GM10847 (cell line): ENCODE data around the gene ASTL.

Experiments
- POLR2A ChIP-seq: IDR thresholded peaks from 2 replicates; pipeline ENCODE4 v1.6.1; 2011; ENCODE audit not compliant: insufficient read length; ENCODE audit errors: extremely low read depth

ASTL gene

DNA sequence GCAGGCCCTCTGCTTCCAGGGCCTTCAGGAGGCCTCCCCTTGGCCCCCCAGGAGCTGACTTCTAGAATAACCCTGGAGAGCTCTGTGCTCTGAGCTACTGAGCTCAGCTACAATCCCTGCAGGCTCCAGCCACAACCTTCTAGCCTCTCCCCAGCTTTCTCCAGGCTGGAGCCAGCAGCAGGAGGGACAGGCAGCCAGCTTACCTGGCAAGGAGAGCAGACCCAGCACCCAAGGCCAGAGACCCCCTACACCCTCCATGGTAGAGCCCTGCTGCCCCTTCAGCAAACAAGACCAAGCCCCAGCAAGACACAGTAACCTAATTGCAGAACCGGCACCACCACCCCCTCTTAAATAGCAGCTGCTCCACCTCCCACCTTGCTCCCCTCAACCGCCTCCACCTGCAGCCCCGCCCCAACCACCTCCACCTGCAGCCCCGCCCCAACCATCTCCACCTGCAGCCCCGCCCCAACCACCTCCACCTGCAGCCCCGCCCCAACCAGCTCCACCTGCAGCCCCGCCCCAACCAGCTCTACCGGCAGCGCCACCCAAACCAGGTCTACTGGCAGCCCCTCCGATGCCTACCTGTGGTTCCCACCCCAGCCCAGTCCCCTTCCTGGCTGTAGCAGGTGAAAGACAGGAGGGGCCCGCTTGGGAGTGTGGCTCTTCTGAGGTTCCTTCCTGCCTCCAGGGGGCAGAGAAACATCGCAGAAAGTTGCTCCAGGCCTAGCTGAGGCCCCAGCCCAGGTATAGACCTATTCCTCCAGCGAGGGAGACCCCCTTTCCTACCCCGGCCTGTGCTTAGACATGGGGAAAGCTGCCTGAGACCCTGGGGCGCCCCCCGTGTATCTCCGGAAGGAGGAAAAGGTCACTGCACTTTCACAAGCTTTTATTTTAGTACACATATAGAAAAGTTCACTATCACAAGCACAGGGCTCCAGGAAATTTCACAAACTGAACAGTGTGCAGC lies at the start of gene ASTL:
ASTL (minus strand) TSS at position 324 of the 967 bp plus-strand sequence; CDS start at position 258, 66 bp downstream.
- no peak for TF ChIP-seq POLR2A

DNA sequence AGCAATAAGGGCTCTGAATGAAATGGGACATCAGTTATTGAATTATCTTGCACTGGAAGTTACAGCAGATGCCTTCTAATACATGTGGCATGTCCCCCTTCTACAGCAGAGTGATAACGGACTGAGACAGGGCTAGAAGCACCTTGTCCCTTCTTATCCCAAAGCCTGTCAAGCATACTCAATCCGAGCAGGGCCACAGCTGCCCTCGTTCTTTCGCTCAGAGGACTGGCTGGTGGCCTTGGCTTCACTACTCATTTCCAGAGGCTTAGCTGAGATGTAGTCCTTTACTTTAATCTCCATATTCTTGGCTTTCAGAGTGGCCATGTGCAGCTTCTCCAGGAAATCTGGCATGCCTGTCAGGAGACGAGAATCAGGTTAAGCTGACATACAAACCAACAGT lies 48.3 kb upstream of the ASTL start:
- TF ChIP-seq POLR2A = no peak

DNA sequence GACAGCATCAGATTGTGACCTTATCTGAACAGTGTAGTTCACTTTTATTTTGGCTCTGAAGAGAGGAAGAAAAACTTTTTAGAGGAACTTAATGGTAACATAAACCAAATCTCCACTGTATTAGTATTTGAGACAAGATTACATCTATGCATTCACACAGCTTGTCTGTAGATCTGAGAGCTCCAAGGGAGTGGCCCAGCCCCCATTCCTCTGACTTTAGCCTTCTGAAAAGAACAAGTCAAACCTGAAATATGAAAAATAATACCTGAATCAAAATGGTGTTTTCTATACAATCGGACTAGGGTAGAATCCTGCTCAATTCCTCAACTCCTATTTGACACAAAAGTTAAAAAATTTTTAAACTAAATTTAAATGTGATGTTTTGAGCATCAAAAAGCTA lies 47.2 kb upstream of the ASTL start:
- no peak for TF ChIP-seq POLR2A

GRCh38 chr2:96184989-96185388 lies 46.7 kb upstream of the ASTL start:
- no peak for TF ChIP-seq POLR2A

GRCh38 chr2:96184188-96184587 lies 45.9 kb upstream of the ASTL start:
- TF ChIP-seq POLR2A = no peak

DNA sequence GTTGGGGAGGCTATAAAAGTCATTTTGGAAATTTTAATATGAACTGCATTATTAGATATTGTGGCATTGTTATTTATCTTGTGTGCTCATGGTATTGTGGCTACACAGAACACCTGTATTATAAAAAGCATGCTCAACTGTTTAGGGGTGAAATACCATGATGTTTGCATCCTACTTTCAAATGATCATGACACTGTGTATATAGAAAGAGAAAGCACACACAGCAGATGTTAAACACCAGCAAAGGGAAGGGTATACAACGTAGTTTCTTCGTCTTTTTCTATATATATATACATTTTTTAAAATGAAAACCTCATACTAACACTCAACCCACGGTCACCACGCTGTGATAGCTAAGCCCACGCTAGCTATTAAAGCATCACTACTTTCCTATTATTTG lies 43.2 kb upstream of the ASTL start:
- no peak for TF ChIP-seq POLR2A

DNA sequence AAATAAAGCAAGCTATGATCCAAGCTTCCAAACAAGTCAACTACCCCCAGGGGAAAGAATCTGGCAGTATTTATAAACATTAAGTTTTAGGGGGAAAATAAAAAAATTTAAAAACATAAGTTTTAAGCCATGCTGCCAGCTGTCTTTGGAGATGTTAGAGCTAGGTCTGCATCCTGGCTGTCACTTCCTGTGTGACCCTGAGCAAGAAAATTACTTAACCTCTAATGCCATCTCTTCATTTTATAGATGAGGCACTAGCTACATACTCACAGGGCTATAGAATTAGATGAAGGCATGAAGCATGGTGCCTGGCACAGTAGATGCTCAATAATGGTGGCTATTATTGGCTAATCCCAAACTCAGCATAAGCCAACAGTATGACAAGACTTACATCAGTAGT lies 42.2 kb upstream of the ASTL start:
- no peak for TF ChIP-seq POLR2A

DNA sequence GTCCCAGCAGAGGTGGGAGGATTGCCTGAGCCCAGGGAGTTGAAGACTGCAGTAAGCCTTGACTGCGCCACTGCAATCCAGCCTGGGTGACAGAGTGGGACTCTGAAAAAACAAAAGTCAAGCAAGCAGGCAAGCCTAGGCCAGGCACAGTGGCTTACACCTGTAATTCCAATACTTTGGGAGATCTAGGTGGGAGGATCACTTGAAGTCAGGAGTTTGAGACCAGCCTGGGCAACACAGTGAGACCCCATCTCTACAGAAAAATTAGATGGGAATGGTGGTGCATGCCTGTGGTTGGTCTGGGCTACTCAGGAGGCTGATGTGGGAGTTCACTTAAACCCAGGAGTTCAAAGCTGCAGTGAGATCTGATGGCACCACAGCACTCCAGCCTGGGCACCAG lies 41.7 kb upstream of the ASTL start:
- TF ChIP-seq POLR2A = no peak

- TF ChIP-seq POLR2A = no peak
Measured at GRCh38 chr2:96176661-96177060, 38.4 kb upstream of the ASTL start.

GRCh38 chr2:96175951-96176350 lies 37.6 kb upstream of the ASTL start:
- TF ChIP-seq POLR2A = no peak

DNA sequence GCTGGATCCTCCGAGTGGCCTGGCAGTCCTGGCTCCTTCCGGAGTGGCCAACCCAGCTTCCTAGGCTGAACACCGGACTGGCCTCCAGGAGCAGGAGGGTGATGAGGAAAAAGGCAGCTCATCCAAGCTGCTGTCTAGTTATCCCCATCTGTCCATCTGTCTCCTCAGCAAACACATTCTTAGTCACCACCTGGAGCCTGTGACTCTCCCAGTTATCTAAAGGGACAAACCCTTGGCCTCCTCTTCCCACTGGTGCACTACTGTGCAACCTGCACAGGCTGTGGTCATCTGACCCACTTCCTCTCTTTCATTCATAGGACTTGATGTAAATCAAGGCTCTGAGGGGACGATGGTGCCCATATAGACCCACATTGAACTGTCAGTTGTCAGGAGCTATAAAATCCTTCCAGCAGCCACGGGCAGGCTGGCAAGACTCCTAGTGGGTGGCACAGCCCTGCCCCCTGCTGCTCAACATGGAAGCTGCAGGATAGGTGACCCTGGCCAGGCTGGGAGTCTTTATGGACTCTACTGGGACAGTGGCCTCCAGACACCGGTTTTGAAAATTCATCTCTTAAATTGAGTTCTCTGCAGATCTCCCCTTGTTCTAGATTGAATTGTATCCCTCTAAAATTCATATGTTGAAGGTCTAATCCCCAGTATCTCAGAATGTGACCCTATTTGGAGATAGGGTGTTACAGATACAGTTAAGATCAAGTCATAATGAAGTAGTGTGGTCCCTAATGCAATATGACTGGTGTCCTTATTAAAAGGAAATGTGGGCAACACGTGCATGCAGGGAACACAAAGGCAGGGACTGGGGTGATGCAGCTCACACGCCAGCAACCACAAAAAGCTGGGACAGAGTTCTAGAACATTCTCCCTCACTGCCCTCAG lies 36.2 kb upstream of the ASTL start:
- TF ChIP-seq POLR2A = no peak

DNA sequence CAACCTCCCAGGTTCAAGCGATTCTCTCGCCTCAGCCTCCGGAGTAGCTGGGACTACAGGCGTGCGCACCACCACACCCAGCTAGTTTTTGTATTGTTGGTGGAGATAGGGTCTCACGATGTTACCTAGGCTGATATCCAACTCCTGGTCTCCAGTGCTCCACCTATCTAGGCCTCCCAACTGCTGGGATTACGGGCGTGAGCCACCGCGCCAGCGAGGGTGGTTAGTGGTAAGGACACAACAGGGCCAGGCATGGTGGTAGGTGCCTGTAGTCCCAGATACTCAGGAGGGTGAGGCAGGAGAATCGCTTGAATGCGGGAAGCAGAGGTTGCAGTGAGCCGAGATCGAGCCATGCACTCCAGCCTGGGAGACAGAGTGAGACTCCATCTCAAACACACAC lies 33.5 kb upstream of the ASTL start:
- TF ChIP-seq POLR2A = no peak

DNA sequence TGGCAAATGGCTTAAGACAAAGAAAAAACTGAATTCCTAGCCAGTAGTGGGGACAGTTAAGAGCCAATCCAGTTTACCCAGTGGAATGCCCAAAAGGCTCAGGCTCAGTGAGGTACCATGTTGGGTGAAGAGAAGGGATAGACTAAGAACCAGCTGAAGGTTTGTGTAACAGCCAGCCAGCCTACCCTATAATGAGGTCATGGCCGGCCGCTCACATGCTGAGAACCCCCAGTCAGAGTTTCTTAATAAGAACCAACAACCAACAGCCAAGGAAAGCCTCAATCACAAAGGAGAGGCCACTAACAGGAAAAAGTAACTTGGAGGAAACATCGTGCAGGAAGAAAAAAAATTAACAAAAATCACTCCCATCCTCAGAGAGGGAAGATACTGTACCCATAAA lies 32.3 kb upstream of the ASTL start:
- TF ChIP-seq POLR2A = no peak

GRCh38 chr2:96169868-96170507 lies 31.7 kb upstream of the ASTL start:
- no peak for TF ChIP-seq POLR2A

GRCh38 chr2:96167407-96168013 lies 29.2 kb upstream of the ASTL start:
- TF ChIP-seq POLR2A = no peak

- peak; percentile 64 for TF ChIP-seq POLR2A
Measured at GRCh38 chr2:96164459-96165184, 26.3 kb upstream of the ASTL start.
